GM12891 (cell line): ENCODE measurements around the gene MEF2B.

Experiments used
- POLR2A ChIP-seq: IDR thresholded peaks from 2 replicates; pipeline ENCODE4 v1.6.1; 2011; ENCODE audit warnings: low read depth, low read length, control low read depth
- POLR2AphosphoS5 ChIP-seq: IDR thresholded peaks from 2 replicates; pipeline ENCODE4 v1.6.1; 2011; ENCODE audit warnings: low read depth, low read length, control low read depth
- POU2F2 ChIP-seq: IDR thresholded peaks from 2 replicates; pipeline ENCODE4 v1.6.1; 2011; ENCODE audit warnings: low read depth, mild to moderate bottlenecking, control low read depth, low read length, moderate library complexity
- SPI1 ChIP-seq: IDR thresholded peaks from 2 replicates; pipeline ENCODE4 v1.6.1; 2011; ENCODE audit warnings: low read depth, low read length, control low read depth
- TAF1 ChIP-seq: IDR thresholded peaks from 2 replicates; pipeline ENCODE4 v1.6.1; 2011; ENCODE audit warnings: low read depth, low read length, control low read depth

- TF ChIP-seq POLR2A (no peak), POLR2AphosphoS5 (no peak), TAF1 (no peak), SPI1 (no peak), POU2F2 (no peak)
Measured at GRCh38 chr19:19157808-19158207, 12.3 kb downstream of the MEF2B start.
